Loucy (cell line): ENCODE data around the gene APLF.

Experiments used
- CTCF ChIP-seq: fragments of 200-600 bp; sonication (generic); conservative IDR thresholded peaks from 2 replicates; pipeline ENCODE4 v1.5.1; 2014; ENCODE audit warnings: mild to moderate bottlenecking, antibody characterized with exemption, low read length
- EZH2phosphoT487 ChIP-seq: fragments of 200-600 bp; IDR thresholded peaks from 2 replicates; pipeline ENCODE4 v1.6.1; 2018; ENCODE audit warnings: antibody characterized with exemption, mild to moderate bottlenecking, moderate library complexity, borderline replicate concordance

DNA sequence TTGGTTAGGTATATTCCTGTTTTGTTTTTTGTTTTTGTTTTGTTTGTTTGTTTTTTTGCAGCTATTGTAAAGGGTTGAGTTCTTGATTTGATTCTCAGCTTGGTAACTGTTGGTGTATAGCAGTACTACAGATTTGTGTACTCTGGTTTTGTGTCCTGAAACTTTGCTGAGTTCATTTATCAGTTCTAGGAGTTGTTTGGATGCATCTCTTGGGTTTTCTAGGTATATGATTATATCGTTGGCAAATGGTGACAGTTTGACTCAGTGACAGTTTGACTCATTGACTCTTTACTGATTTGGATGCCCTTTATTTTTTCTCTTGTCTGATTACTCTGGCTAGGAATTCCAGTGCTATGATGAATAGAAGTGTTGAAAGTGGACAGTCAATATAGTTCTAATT, 53.7 kb downstream of the APLF start:
- TF ChIP-seq CTCF (no peak), EZH2phosphoT487 (no peak)
